ENCODE data around the gene SIPA1L3. TPM values are rescaled to one million over a fixed set of nuclear protein-coding genes. Genes with fewer than 3 reads are reported as not detected.

Gene SIPA1L3
- total and polyA plus RNA-seq, 2 donors from 2014 or later = 5.8 to 61.7 TPM

DNA sequence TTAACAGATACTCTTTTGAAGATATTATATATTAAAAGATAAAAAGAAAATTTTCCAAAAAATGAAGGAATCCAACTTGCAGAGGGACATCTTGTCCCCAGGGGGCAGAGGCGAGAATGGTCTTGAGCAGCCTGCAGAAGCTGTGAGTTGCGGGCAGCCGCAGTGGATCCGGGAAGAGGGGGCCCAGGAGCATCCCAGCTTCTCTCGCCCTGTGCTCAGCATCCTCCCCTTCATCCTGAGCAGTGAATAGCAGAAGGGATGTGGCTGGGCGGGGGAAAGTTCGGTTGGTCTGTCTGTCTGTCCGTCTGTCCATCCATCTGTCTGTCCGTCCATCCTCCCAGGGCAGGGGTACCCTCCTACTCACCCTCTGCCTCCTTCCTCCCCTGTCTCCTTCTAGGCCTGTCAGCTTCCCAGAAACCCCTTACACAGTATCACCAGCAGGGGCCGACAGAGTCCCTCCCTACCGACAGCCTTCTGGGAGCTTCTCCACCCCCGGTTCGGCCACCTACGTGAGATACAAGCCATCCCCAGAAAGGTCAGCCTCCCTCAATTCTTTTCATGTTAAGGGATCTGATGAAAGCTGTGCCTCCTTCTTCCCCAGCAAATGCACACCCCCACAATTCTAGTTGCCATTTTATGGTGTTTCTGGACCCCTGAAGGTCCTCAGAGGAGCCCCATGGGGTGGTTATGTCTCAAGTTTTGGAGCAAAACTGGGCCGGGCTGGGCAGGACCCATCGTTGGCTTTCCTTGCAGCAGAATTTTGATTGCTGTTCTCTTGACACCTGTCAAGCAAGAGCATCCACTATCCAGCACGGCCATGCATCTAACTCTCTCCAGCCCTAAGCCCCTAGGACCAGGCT lies 235.4 kb downstream of the SIPA1L3 start:
- intact Hi-C loops (cut with DNase I) = no loop called here
- H3K9me3 ChIP-seq (ENCODE audit: control insufficient read depth in 2 of 3, insufficient read depth in 1 of 3, low read length in 3 of 3) = no peaks in the 10 kb centered on the region
- H3K27me3 ChIP-seq (ENCODE audit: control insufficient read depth, insufficient read depth, low read length) = no peaks in the 10 kb centered on the region
- H3K27ac ChIP-seq (ENCODE audit: low read depth in 2 of 2, low read length in 2 of 2) = no peak overlapping the region
- no peak overlapping the region for H3K9ac ChIP-seq (ENCODE audit: low read length in 3 of 3)
- TF ChIP-seq, protein P1, sequence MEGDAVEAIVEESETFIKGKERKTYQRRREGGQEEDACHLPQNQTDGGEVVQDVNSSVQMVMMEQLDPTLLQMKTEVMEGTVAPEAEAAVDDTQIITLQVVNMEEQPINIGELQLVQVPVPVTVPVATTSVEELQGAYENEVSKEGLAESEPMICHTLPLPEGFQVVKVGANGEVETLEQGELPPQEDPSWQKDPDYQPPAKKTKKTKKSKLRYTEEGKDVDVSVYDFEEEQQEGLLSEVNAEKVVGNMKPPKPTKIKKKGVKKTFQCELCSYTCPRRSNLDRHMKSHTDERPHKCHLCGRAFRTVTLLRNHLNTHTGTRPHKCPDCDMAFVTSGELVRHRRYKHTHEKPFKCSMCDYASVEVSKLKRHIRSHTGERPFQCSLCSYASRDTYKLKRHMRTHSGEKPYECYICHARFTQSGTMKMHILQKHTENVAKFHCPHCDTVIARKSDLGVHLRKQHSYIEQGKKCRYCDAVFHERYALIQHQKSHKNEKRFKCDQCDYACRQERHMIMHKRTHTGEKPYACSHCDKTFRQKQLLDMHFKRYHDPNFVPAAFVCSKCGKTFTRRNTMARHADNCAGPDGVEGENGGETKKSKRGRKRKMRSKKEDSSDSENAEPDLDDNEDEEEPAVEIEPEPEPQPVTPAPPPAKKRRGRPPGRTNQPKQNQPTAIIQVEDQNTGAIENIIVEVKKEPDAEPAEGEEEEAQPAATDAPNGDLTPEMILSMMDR (IDR thresholded peaks at IDR 0.05; ENCODE audit: borderline replicate concordance, extremely low read depth, insufficient read depth) = peak; percentile 40
- H3K4me1 ChIP-seq (ENCODE audit: control insufficient read depth in 2 of 3, insufficient read depth in 2 of 3, low read depth in 1 of 3, low read length in 3 of 3) = no peaks in the 10 kb centered on the region
- DNase-seq = peak in 4 of 5 donors; percentile 71 to 78 (median 74)
- FAIRE-seq = no peak
- peaks cover 0 to 4% (median 0%) of the 10 kb centered on the region in 3 donors for H3K36me3 ChIP-seq (ENCODE audit: control insufficient read depth in 2 of 3, insufficient read depth in 3 of 3, low read length in 3 of 3)
- no peak overlapping the region for H3K4me3 ChIP-seq (ENCODE audit: low read length in 3 of 3)

DNA sequence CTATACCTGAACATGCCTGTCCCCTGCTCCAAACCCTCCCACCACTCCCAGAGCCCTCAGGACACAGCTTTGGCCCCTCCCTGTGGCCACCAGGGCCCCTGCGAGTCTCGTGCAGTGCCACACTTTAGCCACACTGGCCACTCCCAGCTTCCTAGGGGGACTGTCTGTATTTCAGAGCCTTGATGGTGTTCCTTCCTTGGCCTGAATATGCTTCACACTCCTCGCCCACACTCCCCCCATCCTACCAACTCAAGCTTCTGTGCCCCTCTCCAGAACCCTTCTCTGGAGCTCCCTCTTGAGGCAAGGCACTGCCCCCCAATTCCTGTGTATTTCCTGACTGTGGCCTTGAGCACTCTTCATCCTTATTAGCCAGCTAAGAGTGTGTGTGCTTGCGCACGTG lies 236.8 kb downstream of the SIPA1L3 start:
- Histone ChIP-seq H3K4me1 (ENCODE audit: control insufficient read depth in 2 of 3, insufficient read depth in 2 of 3, low read depth in 1 of 3, low read length in 3 of 3) (no peaks in the 10 kb centered on the region), H3K36me3 (ENCODE audit: control insufficient read depth in 2 of 3, insufficient read depth in 3 of 3, low read length in 3 of 3) (peaks cover 0 to 4% (median 0%) of the 10 kb centered on the region in 3 donors), H3K9ac (ENCODE audit: low read length in 3 of 3) (no peak overlapping the region), H3K9me3 (ENCODE audit: control insufficient read depth in 2 of 3, insufficient read depth in 1 of 3, low read length in 3 of 3) (no peaks in the 10 kb centered on the region), H3K27ac (ENCODE audit: low read depth in 2 of 2, low read length in 2 of 2) (no peak overlapping the region), H3K27me3 (ENCODE audit: control insufficient read depth, insufficient read depth, low read length) (no peaks in the 10 kb centered on the region), H3K4me3 (ENCODE audit: low read length in 3 of 3) (no peak overlapping the region)
- TF ChIP-seq, protein P1 (IDR thresholded peaks at IDR 0.05; ENCODE audit: borderline replicate concordance, extremely low read depth, insufficient read depth) = no peak
- DNase-seq (no peak), FAIRE-seq (no peak)
- intact Hi-C loops (cut with DNase I) = no loop called here

DNA sequence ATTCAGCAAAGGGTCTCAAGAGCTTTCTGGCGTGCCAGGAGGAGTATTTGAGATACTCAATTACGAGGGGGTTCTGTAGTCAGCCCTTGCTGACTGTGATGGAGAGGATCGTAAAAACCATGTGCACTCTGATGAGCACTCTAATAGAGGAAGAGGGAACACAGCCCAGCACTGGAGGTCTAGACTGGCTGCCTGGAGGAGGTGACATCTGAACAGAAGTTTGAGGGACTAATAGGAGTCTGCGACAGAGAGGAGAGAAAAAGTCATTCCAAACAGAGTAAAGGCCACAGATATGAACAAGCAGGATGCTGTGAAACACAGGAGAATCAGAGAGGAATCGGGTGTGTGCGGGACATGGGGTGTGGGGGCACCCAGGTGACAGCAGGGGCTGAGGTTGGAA lies 237.7 kb downstream of the SIPA1L3 start:
- intact Hi-C loops (cut with DNase I) = no loop called here
- DNase-seq (no peak), FAIRE-seq (no peak)
- Histone ChIP-seq H3K36me3 (ENCODE audit: control insufficient read depth in 2 of 3, insufficient read depth in 3 of 3, low read length in 3 of 3) (peaks cover 0 to 4% (median 0%) of the 10 kb centered on the region in 3 donors), H3K9ac (ENCODE audit: low read length in 3 of 3) (no peak overlapping the region), H3K9me3 (ENCODE audit: control insufficient read depth in 2 of 3, insufficient read depth in 1 of 3, low read length in 3 of 3) (no peaks in the 10 kb centered on the region), H3K4me1 (ENCODE audit: control insufficient read depth in 2 of 3, insufficient read depth in 2 of 3, low read depth in 1 of 3, low read length in 3 of 3) (no peaks in the 10 kb centered on the region), H3K27me3 (ENCODE audit: control insufficient read depth, insufficient read depth, low read length) (no peaks in the 10 kb centered on the region), H3K4me3 (ENCODE audit: low read length in 3 of 3) (no peak overlapping the region), H3K27ac (ENCODE audit: low read depth in 2 of 2, low read length in 2 of 2) (no peak overlapping the region)
- TF ChIP-seq, protein P1 (IDR thresholded peaks at IDR 0.05; ENCODE audit: borderline replicate concordance, extremely low read depth, insufficient read depth) = no peak
